ACC112 (cell line): ENCODE results near the gene NFX1.
A peak's percentile ranks its signal among the peaks of the same experiment; 100 is the strongest.
"Not testable (repeated sequence)": the region's sequence is repeated elsewhere in the genome, so short reads cannot be mapped to it uniquely, and the experiment has no call there.

Source experiments
- H2AFZ ChIP-seq: fragments of 200-600 bp; sonication (generic); one replicate; pipeline ENCODE4 v1.6.0; 2017; ENCODE audit warnings: antibody characterized with exemption, low read length; ENCODE audit not compliant: unreplicated experiment
- H3K27ac ChIP-seq: fragments of 200-600 bp; sonication (generic); 2 replicates; pipeline ENCODE4 v1.5.1; 2014; ENCODE audit warnings: low read depth, mild to moderate bottlenecking, antibody characterized with exemption, low read length, moderate library complexity
- H3K27me3 ChIP-seq: fragments of 200-600 bp; sonication (generic); 2 replicates; pipeline ENCODE4 v1.6.1; 2014; ENCODE audit warnings: mild to moderate bottlenecking, antibody characterized with exemption, low read length, moderate library complexity, mixed read lengths; ENCODE audit not compliant: insufficient read depth
- H3K36me3 ChIP-seq: fragments of 200-600 bp; sonication (generic); 2 replicates; pipeline ENCODE4 v1.6.1; 2016; ENCODE audit warnings: mild to moderate bottlenecking, antibody characterized with exemption, low read length, moderate library complexity, mixed read lengths; ENCODE audit not compliant: insufficient read depth
- H3K4me1 ChIP-seq: fragments of 200-600 bp; sonication (generic); one replicate; pipeline ENCODE4 v1.6.1; 2016; ENCODE audit warnings: low read length, mixed read lengths; ENCODE audit not compliant: insufficient read depth, unreplicated experiment, control insufficient read depth
- H3K4me3 ChIP-seq: fragments of 200-600 bp; sonication (generic); 2 replicates; pipeline ENCODE4 v1.5.1; 2014; ENCODE audit warnings: mild to moderate bottlenecking, low read depth, low read length
- H3K79me2 ChIP-seq: fragments of 200-600 bp; sonication (generic); one replicate; pipeline ENCODE4 v1.6.0; 2016; ENCODE audit warnings: low read length; ENCODE audit not compliant: control insufficient read depth, unreplicated experiment, insufficient read depth

Gene NFX1

DNA sequence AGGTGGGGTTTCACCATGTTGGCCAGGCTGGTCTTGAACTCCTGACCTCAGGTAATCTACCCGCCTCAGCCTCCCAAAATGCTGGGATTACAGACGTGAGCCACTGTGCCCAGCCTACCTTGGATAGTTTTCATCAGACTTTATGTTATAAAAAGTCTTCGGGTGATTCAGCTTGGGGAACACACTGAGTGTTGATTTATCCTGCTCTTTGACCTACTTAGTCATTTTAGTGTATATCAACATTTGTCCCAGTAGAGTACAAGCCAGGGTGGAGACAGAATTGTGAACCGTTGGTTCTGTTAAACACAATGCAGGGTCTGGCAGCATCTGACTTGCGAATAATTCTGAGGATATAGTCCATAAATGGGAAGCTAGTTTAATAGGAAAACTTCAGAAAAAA, 39.7 kb downstream of the NFX1 start:
- peaks cover 57% of the 10 kb centered on the region for H3K4me1 ChIP-seq
- H3K36me3 ChIP-seq, result peaks cover 30% of the 10 kb centered on the region
- H3K27me3 ChIP-seq, result no peaks in the 10 kb centered on the region
- H2AFZ ChIP-seq, result no peak overlapping the region
- H3K4me3 ChIP-seq, result 0 out of 2 replicates have a peak overlapping the region, but pooled peaks have one; percentile 24
- H3K27ac ChIP-seq, result peak overlapping the region; percentile 94
- H3K79me2 ChIP-seq, result peaks cover 2% of the 10 kb centered on the region

DNA sequence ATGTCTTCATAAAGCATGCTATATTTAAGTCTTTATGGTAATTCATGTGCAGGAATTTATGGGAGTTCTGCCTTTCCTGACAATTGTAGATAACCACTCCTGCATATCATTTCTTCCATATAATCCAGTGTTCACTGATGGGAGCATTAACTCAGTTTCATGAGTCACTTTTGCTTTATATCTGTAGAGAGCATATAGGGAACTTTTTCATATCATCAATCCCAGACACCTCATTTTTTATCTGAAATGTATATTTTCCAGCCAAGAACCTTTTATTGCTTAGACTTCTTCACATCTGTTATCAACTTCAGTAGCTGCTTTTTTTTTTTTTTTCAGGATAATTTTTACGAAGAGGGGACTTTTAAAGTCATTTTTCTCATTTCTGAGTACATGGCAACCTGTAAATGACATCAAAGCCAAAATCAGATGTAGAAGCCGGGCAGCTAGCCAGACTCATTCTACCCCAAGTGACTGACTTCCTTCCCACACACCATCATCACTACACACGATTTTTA, 41.1 kb downstream of the NFX1 start:
- Histone ChIP-seq H3K4me3 (no peak overlapping the region), H3K79me2 (peaks cover 2% of the 10 kb centered on the region), H3K27me3 (no peaks in the 10 kb centered on the region), H3K36me3 (peaks cover 37% of the 10 kb centered on the region), H2AFZ (no peak overlapping the region), H3K4me1 (peaks cover 57% of the 10 kb centered on the region), H3K27ac (peak overlapping the region; percentile 94)

DNA sequence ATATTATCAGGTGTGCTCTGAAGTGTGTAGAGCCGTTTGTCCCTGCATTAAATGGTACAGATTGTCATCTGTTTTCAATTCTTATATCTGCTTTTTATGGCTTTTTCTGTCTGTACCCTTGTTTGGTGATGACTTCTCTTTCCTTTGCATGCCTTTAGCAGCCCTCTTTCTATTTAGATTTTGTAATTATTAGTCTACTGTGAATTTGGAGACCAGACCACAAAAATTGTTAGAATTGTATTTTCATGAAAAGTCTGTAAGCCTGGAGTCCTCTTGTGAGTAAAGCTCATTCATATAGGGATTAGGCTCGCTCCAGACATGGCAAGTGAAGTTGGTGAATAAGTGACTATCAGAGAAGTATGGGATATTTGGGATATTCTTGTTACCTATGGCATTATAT, 41.7 kb downstream of the NFX1 start:
- Histone ChIP-seq H3K27ac (peak overlapping the region; percentile 94), H2AFZ (no peak overlapping the region), H3K4me3 (no peak overlapping the region), H3K4me1 (peaks cover 57% of the 10 kb centered on the region), H3K79me2 (peaks cover 2% of the 10 kb centered on the region), H3K27me3 (no peaks in the 10 kb centered on the region), H3K36me3 (peaks cover 37% of the 10 kb centered on the region)

DNA sequence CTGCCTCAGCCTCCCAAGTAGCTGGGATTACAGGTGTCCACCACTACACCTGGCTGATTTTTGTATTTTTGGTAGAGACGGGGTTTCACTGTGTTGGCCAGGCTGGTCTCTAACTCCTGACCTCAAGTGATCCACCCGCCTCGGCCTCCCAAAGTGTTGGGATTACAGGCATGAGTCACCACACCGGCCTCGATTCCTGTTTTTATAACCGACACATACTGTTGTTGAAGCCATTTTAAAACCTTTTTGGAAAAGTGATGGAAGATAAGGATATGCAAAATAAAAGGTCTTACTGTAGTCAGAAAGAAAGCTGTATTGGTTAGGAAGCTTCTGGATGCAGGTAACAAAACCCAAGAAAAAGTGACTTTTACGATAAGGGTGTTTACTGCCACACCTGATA, 42.6 kb downstream of the NFX1 start:
- H3K4me3 ChIP-seq, H3K27me3 ChIP-seq, H3K27ac ChIP-seq, H2AFZ ChIP-seq, H3K79me2 ChIP-seq: not testable (repeated sequence)
- H3K4me1 ChIP-seq, result peaks cover 53% of the 10 kb centered on the region
- peaks cover 43% of the 10 kb centered on the region for H3K36me3 ChIP-seq

DNA sequence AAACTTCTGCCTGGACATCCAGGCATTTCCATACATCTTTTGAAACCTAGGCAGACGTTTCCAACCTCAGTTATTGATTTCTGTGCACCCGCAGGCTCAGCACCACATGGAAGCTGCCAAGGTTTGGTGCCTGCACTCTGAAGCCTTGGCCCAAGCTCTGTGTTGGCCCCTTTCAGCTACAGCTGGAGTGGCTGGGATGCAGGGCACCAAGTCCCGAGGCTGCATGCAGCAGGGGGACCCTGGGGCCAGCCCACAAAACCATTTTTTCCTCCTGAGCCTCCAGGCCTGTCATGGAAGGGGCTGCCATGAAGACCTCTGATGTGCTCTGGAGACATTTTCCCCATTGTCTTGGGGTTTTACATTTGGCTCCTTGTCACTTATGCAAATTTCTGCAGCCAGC, 49.9 kb downstream of the NFX1 start:
- H3K4me1 ChIP-seq, result no peaks in the 10 kb centered on the region
- H3K27ac ChIP-seq, result no peak overlapping the region
- H3K79me2 ChIP-seq, result no peaks in the 10 kb centered on the region
- no peak overlapping the region for H2AFZ ChIP-seq
- peaks cover 49% of the 10 kb centered on the region for H3K36me3 ChIP-seq
- no peaks in the 10 kb centered on the region for H3K27me3 ChIP-seq
- H3K4me3 ChIP-seq, result no peak overlapping the region

DNA sequence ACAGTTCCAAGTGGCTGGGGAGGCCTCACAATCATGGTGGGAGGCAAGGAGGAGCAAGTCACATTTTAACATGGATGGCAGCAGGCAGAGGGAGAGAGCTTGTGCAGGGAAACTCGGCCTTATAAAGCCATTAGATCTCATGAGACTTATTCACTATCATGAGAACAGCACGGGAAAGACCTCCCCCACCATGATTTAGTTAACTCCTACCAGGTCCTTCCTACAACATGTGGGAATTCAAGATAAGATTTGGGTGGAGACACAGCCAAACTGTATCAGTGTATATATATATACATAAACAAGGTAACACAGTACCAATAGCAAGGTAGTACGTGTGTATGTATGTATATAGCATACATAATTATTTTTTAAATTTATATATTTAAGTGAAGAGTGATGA, 50.9 kb downstream of the NFX1 start:
- Histone ChIP-seq H3K36me3 (peaks cover 50% of the 10 kb centered on the region), H3K4me1 (no peaks in the 10 kb centered on the region), H3K27me3 (no peaks in the 10 kb centered on the region), H3K27ac (no peak overlapping the region), H3K4me3 (no peak overlapping the region), H2AFZ (no peak overlapping the region), H3K79me2 (no peaks in the 10 kb centered on the region)

DNA sequence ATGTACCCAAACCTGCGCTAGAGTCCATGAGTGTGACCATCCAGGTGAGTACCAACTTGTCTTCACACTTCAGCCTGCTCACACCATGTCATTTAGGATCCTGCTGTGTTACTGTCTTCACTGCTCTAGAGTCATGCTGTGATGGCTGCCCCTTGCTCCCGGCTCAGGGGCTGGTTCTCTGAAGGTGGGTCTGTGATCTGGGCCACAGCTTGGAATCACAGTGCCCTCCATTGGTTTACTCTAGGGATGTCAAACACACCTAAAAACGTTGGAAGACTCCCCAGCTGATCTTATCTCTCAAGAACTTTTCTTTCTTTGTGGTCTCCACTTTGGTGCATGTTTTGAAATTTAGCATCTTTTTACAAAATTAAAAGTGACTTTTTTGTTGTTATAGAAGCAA, 53.8 kb downstream of the NFX1 start:
- Histone ChIP-seq H3K36me3 (peaks cover 60% of the 10 kb centered on the region), H3K27me3 (no peaks in the 10 kb centered on the region), H3K79me2 (no peaks in the 10 kb centered on the region), H3K4me3 (no peak overlapping the region), H3K27ac (no peak overlapping the region), H3K4me1 (no peaks in the 10 kb centered on the region), H2AFZ (no peak overlapping the region)

DNA sequence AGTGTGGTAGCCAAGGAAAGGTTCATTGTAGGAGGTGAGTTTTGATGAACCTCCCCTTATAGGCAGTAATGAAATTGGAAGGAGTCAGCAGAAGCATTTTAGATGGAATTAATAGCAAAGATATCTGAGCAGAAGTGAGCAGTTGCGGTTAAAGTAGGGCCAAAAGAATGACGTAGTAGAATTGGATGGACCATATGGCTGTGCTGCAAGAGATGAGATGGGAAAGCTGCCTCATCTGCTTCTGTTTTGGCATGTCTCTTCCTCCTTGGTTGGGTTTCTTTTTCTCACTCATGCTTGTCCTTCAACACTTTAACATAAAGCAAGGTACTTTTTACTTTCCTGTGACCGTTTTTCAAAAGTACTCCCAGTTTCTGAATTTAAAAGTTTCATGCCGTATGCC, 56.2 kb downstream of the NFX1 start:
- Histone ChIP-seq H3K79me2 (no peaks in the 10 kb centered on the region), H3K36me3 (peaks cover 43% of the 10 kb centered on the region), H3K27ac (no peak overlapping the region)

DNA sequence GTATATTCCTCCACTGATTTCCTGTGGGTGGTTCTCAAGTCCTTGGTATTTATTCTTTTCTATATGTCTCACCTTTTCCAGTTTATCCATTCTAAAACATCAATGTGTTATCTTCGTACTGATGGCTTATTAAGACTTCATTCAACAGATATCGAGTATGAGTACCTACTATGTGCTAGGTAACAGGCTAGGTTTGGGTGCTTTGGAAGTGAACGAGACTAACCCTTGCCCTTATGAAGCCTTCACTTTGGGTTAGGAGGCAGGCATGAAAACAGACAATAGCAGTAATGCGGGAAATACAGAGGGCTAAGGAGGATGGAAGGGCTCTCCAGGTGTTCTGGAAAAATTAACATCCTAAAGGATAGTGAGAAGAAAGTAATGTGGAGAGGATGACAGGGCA, 58.7 kb downstream of the NFX1 start:
- no peaks in the 10 kb centered on the region for H3K27me3 ChIP-seq
- peak overlapping the region; percentile 85; the same call in 1 of the 2 replicates for H3K27ac ChIP-seq
- H3K36me3 ChIP-seq, result peaks cover 35% of the 10 kb centered on the region
- no peaks in the 10 kb centered on the region for H3K79me2 ChIP-seq
- no peak overlapping the region for H3K4me3 ChIP-seq
- H2AFZ ChIP-seq, result no peak overlapping the region
- H3K4me1 ChIP-seq, result peaks cover 13% of the 10 kb centered on the region

More for the DNA sequence above, 56.2 kb downstream of the NFX1 start:
- H3K4me3 ChIP-seq, result no peak overlapping the region
- no peaks in the 10 kb centered on the region for H3K27me3 ChIP-seq
- H3K4me1 ChIP-seq, result peaks cover 13% of the 10 kb centered on the region
- no peak overlapping the region for H2AFZ ChIP-seq

DNA sequence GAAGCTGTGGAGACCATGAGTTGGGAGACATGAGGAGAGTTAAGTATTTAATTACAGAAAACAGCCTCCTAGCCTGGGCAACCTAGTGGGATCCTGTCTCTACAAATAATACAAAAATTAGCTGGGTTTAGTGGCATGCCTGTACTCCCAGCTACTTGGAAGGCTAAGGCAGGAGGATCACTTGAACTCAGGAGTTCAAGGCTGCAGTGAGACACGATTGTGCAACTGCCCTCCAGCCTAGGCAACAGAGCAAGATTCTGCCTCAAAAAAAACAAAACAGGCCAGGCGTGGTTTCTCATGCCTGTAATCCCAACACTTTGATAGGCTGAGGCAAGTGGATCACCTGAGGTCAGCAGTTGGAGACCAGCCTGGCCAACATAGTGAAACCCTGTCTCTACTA, 59.4 kb downstream of the NFX1 start:
- Histone ChIP-seq H3K4me3 (no peak overlapping the region), H2AFZ (no peak overlapping the region), H3K4me1 (peaks cover 13% of the 10 kb centered on the region), H3K27me3 (no peaks in the 10 kb centered on the region), H3K36me3 (peaks cover 32% of the 10 kb centered on the region), H3K79me2 (no peaks in the 10 kb centered on the region), H3K27ac (peak overlapping the region; percentile 85)

DNA sequence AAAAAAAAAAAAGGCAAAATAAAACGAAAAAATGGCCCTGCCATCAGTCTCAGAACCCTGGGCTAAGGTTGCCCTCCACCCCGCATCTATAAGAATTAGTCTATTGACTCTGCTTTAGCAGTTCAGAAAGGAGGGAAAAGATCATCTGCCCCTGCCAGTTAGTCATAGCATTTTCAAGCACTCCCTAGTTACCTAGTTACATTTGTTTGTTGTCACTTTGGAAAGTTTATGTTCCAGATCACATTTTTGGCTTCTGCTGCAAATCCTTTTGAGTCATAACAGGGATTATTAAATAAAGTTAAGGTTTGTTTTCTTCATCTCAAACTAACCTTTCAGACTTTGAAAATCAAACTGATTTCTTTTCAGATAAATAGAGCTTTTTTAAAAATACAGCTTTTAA, 60.0 kb downstream of the NFX1 start:
- no peaks in the 10 kb centered on the region for H3K79me2 ChIP-seq
- no peak overlapping the region for H2AFZ ChIP-seq
- peaks cover 38% of the 10 kb centered on the region for H3K36me3 ChIP-seq
- no peaks in the 10 kb centered on the region for H3K27me3 ChIP-seq
- H3K4me3 ChIP-seq, result no peak overlapping the region
- H3K4me1 ChIP-seq, result peaks cover 13% of the 10 kb centered on the region
- peak overlapping the region; percentile 85 for H3K27ac ChIP-seq
